Spleen (tissue), 11 donors: Measurements from ENCODE around the gene EDEM3. TPM values are rescaled to one million over a fixed set of nuclear protein-coding genes. Genes with fewer than 3 reads are reported as not detected.

ENCODE experiments used
- DNase-seq: peaks from one replicate; pipeline ENCODE4 v3.0.0-alpha.2; 2020
- H3K27ac ChIP-seq, 8 donors: fragments of 200-600 bp; sonication (generic) in 7 of 8; 1 replicate in 4 of 8; 2 replicates in 4 of 8; pipeline versions ENCODE4 v1.5.0 to v1.8.0; 2016 to 2021; ENCODE audit warnings: inconsistent platforms in 4 of 8, mild to moderate bottlenecking in 4 of 8, moderate library complexity in 1 of 8
- H3K27me3 ChIP-seq, 7 donors: fragments of 200-600 bp; sonication (generic) in 6 of 7; replicated peaks in 1 of 7; 1 replicate in 4 of 7; 2 replicates in 3 of 7; pipeline versions ENCODE4 v1.5.0 to v1.8.0; 2016 to 2021; ENCODE audit warnings: inconsistent platforms in 3 of 7, mild to moderate bottlenecking in 1 of 7
- H3K36me3 ChIP-seq, 6 donors: fragments of 200-600 bp; sonication (generic) in 5 of 6; 1 replicate in 4 of 6; 2 replicates in 2 of 6; pipeline versions ENCODE4 v1.5.0 to v1.8.0; 2016 to 2021; ENCODE audit warnings: inconsistent platforms in 2 of 6
- H3K4me1 ChIP-seq, 6 donors: fragments of 200-600 bp; sonication (generic) in 5 of 6; 1 replicate in 3 of 6; 2 replicates in 3 of 6; pipeline versions ENCODE4 v1.5.0 to v1.8.0; 2016 to 2021; ENCODE audit warnings: inconsistent platforms in 3 of 6
- H3K4me3 ChIP-seq, 8 donors: fragments of 200-600 bp; sonication (generic) in 7 of 8; 1 replicate in 4 of 8; 2 replicates in 4 of 8; pipeline versions ENCODE4 v1.5.0 to v1.8.0; 2016 to 2021; ENCODE audit warnings: inconsistent platforms in 4 of 8, mild to moderate bottlenecking in 4 of 8, moderate library complexity in 2 of 8
- H3K9me3 ChIP-seq, 8 donors: fragments of 200-600 bp; sonication (generic) in 7 of 8; 1 replicate in 4 of 8; 2 replicates in 4 of 8; pipeline versions ENCODE4 v1.5.0 to v1.8.0; 2016 to 2021; ENCODE audit warnings: inconsistent platforms in 4 of 8
- POLR2A ChIP-seq, 3 donors: fragments of 450-650 bp; IDR thresholded peaks; one replicate each; pipeline ENCODE4 v1.5.1; 2017; ENCODE audit warnings: antibody characterized with exemption in 3 of 3, mild to moderate bottlenecking in 1 of 3
- POLR2AphosphoS5 ChIP-seq, 3 donors: sonication (generic); formaldehyde crosslinking; IDR thresholded peaks; one replicate each; pipeline ENCODE4 v1.5.1; 2017; ENCODE audit warnings: antibody characterized with exemption in 3 of 3
- WGBS, 5 donors: extraction: QIAGEN DNeasy Blood & Tissue Kit in 3 of 5; methylation state at CpG; one replicate each; pipeline versions ENCODE4 v1.1.5 to v1.1.7; 2013 to 2018; 5-methylcytosine and 5-hydroxymethylcytosine counted together
- intact Hi-C: fragments of 100-400 bp; cut with DNase I; formaldehyde crosslinking; loops from one replicate; pipeline ENCODE4 v1.15.0; 2023; ENCODE audit warnings: low total_unique reads
- polyA plus RNA-seq, 3 donors: library from polyadenylated mRNA; stranded (reverse); fragments of 200-250 nt; gene quantifications; one replicate each; pipeline ENCODE4 v1.2.1, GENCODE V29; 2013
- total RNA-seq, 7 donors: library from RNA; depleted of rRNA in 3 of 7; stranded (reverse); fragments of >200 nt in 3 of 7; fragmentation: NEBNext Ultra II Directional in 4 of 7; extraction: Animal tissue kit (Norgen Biotek cat#: 25700) in 4 of 7; gene quantifications; one replicate each; pipeline versions ENCODE4 v1.1.0 to v1.2.1, GENCODE V29; 2016 to 2021
- TF ChIP-seq, protein P1 (sequence below), 11 experiments: fragments of 200-600 bp in 7 of 11; fragments of 450-650 bp in 4 of 11; sonication (generic) in 4 of 11; IDR thresholded peaks in 8 of 11; conservative IDR thresholded peaks in 3 of 11; 1 replicate in 7 of 11; 2 replicates in 4 of 11; pipeline versions ENCODE4 v1.4.0 to v1.8.0; 2016 to 2021; ENCODE audit warnings: antibody characterized with exemption in 11 of 11, inconsistent platforms in 4 of 11, mild to moderate bottlenecking in 1 of 11
- donor health status: healthy with polysubstance abuse.
- donor health status: DM: no; HTN: no; CAD: no; lungs with moderate emphysema.
- donor health status: DM: no; HTN: no; CAD: no.
- donor health status: Bipolar disorder and iron deficiency.
- donor health status: healthy.
- donor health status: DM: no; HTN: no; CAD: no.
- donor health status: DM: yes; HTN: yes; CAD: no.

EDEM3 gene
- total and polyA plus RNA-seq, 10 donors: 7.2 to 49.8 (median 31.9) TPM

DNA sequence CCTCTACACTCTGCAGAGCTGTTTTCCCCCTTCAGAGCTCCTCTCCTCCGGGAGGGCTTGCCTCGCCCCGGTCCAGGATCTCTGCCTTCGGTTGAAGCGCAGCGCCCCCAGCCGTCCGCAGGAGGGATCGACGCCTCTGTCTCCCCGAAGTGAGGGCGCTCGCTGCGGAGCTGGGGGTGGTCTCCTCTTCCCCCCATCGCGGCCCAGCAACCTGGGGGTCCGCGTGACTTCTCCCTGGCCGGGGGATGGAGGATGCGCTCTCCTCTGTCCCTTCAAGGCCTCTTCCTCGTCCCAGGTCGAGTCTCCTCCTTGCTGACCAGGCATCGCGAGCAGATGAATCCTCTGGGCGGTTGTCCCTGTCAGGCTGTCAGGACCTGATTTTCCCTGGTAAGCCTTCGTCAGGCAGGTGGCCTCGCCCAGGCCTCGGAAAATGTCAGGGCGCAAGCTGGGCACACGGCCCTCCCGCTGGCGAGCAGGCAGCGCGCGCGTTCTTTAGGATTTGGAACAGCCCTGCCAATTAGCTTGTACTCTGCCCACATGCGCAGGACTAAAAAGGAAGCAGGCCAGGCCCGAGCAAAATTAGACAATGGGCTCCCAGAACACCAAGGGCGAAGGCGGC lies 90.5 kb downstream of the EDEM3 start:
- peaks cover 0 to 20% (median 0%) of the 10 kb centered on the region in 7 donors for H3K27me3 ChIP-seq
- no peaks in the 10 kb centered on the region for H3K36me3 ChIP-seq
- intact Hi-C loops: loop anchor here (10.0 kb wide), 1 partner anchor 589 kb away; no protein-coding TSS in a partner anchor
- TF ChIP-seq, protein P1, sequence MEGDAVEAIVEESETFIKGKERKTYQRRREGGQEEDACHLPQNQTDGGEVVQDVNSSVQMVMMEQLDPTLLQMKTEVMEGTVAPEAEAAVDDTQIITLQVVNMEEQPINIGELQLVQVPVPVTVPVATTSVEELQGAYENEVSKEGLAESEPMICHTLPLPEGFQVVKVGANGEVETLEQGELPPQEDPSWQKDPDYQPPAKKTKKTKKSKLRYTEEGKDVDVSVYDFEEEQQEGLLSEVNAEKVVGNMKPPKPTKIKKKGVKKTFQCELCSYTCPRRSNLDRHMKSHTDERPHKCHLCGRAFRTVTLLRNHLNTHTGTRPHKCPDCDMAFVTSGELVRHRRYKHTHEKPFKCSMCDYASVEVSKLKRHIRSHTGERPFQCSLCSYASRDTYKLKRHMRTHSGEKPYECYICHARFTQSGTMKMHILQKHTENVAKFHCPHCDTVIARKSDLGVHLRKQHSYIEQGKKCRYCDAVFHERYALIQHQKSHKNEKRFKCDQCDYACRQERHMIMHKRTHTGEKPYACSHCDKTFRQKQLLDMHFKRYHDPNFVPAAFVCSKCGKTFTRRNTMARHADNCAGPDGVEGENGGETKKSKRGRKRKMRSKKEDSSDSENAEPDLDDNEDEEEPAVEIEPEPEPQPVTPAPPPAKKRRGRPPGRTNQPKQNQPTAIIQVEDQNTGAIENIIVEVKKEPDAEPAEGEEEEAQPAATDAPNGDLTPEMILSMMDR (IDR thresholded peaks at IDR 0.05 in 8 of 11, conservative IDR thresholded peaks at IDR 0.05 in 3 of 11): peak; percentile 54 to 86 (median 79)
- peak; percentile 28 to 62 (median 57) for TF ChIP-seq POLR2AphosphoS5 (IDR thresholded peaks at IDR 0.05)
- TF ChIP-seq POLR2A (IDR thresholded peaks at IDR 0.05): no peak
- no peaks in the 10 kb centered on the region for H3K9me3 ChIP-seq
- DNase-seq: peak; percentile 86
- H3K4me3 ChIP-seq: peak overlapping the region in 4 of 8 donors; percentile 1 to 53 (median 22)
- no peak overlapping the region for H3K27ac ChIP-seq
- 17 to 44% (median 25%) methylated on average over 19 to 40 of the region's 40 CpGs for WGBS, 5 donors
- H3K4me1 ChIP-seq: peaks cover 0 to 15% (median 10%) of the 10 kb centered on the region in 6 donors

DNA sequence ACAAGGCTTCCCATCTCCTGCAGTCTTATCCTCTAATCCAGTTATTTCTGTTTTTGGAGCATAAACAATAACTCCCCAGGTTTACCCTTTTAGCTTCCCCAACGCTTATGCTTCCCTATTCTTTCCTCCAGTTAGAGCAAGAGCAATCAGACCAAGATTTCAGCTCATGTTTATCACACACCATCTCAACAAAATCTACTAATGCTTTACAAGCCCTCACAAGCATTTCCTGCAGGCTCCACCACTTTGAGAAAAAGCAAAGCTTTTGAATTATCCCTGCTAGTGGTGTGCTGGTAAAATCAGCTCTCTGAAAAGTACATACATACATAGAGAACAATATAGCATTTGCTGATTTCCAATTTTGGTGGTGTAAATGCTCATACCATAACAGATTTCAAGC lies 92.9 kb downstream of the EDEM3 start:
- no peak overlapping the region for H3K27ac ChIP-seq
- no peak for DNase-seq
- no peaks in the 10 kb centered on the region for H3K36me3 ChIP-seq
- H3K4me3 ChIP-seq: no peak overlapping the region
- intact Hi-C loops: loop anchor here (10.0 kb wide), 1 partner anchor 587 kb away; no protein-coding TSS in a partner anchor
- peaks cover 0 to 15% (median 10%) of the 10 kb centered on the region in 6 donors for H3K4me1 ChIP-seq
- no peaks in the 10 kb centered on the region for H3K9me3 ChIP-seq
- TF ChIP-seq POLR2AphosphoS5 (IDR thresholded peaks at IDR 0.05) (no peak), POLR2A (IDR thresholded peaks at IDR 0.05) (no peak)
- TF ChIP-seq, protein P1 (IDR thresholded peaks at IDR 0.05 in 8 of 11, conservative IDR thresholded peaks at IDR 0.05 in 3 of 11): no peak
- WGBS, 5 donors: 0 to 45% (median 34%) methylated on average over 1 of the region's 1 CpG
- peaks cover 0 to 20% (median 0%) of the 10 kb centered on the region in 7 donors for H3K27me3 ChIP-seq

DNA sequence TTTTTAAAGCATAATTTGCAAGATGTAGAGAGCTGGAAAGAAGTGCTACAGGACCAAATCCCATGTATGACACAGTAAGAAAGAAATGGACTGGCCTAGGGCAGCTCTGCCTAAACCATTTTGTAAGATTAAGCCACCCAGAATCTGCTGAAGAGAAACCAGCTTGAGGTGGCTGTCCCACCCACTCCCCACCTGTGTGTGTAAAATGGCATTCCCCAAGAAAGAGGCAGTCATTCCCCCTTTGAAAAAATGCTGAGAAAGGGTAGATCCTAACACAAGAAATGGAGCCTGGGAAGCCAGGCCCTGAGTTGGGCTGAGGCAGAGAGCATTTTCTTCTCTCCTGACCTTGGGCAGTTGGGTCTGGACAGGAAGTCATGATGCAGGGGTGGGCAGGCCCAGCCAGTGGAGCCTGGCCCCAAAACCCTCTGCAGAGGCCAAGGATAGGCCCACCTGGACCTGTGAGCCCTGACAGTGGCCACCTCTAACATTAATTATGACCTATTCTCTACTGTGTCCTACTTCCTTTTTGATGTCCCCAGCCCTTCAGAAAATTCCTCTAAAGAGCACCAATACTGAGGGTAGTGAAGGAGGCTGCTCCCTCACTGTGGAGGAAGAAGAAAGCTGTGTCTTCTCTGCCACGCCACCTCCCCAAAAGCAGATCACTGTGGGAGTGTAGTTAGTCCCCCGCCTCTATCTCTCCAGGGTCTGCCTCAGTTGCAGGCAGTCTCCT lies 94.0 kb downstream of the EDEM3 start:
- intact Hi-C loops: loop anchor here (10.0 kb wide), 1 partner anchor 586 kb away; no protein-coding TSS in a partner anchor
- Histone ChIP-seq H3K27me3 (peaks cover 0 to 20% (median 0%) of the 10 kb centered on the region in 7 donors), H3K36me3 (no peaks in the 10 kb centered on the region), H3K9me3 (no peaks in the 10 kb centered on the region), H3K4me3 (no peak overlapping the region), H3K4me1 (peaks cover 0 to 15% (median 10%) of the 10 kb centered on the region in 6 donors), H3K27ac (no peak overlapping the region)
- no peak for DNase-seq
- WGBS, 5 donors: 83 to 94% (median 92%) methylated on average over 2 of the region's 2 CpGs
- no peak for TF ChIP-seq POLR2AphosphoS5 (IDR thresholded peaks at IDR 0.05)
- TF ChIP-seq, protein P1 (IDR thresholded peaks at IDR 0.05 in 8 of 11, conservative IDR thresholded peaks at IDR 0.05 in 3 of 11): no peak
- no peak for TF ChIP-seq POLR2A (IDR thresholded peaks at IDR 0.05)

DNA sequence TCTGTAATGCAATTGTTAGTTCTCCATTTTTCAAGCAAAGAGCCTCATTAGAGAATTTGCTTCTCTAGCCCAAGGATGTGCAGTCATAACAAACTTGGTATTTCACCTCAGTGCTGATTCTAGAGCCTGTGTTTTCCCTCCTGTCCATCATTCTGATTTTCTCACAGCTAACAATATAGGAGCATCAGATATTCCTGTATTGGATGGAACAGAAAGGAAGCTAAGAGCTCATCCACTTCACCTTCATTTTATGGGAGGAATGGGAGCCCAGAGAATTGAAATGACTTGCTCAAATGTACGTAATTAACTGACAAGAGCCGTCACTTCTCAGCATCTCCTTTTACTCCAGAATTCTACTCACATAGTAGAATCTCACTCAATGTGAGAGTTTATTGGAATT lies 96.6 kb downstream of the EDEM3 start:
- DNase-seq: no peak
- 92 to 98% (median 96%) methylated on average over 2 of the region's 2 CpGs for WGBS, 5 donors
- no peak overlapping the region for H3K27ac ChIP-seq
- H3K9me3 ChIP-seq: no peaks in the 10 kb centered on the region
- no peaks in the 10 kb centered on the region for H3K27me3 ChIP-seq
- no peak overlapping the region for H3K4me3 ChIP-seq
- intact Hi-C loops: no loop called here
- no peaks in the 10 kb centered on the region for H3K4me1 ChIP-seq
- no peaks in the 10 kb centered on the region for H3K36me3 ChIP-seq
- TF ChIP-seq, protein P1 (IDR thresholded peaks at IDR 0.05 in 8 of 11, conservative IDR thresholded peaks at IDR 0.05 in 3 of 11): no peak
- TF ChIP-seq POLR2A (IDR thresholded peaks at IDR 0.05) (no peak), POLR2AphosphoS5 (IDR thresholded peaks at IDR 0.05) (no peak)
